GM18520 (cell line): ENCODE data around the gene ANGEL1.

Experiments
- ATAC-seq: cut with Tn5 transposase; IDR thresholded peaks from one replicate; pipeline ENCODE4 v1.9.1; 2021; ENCODE audit not compliant: unreplicated experiment

ANGEL1 gene

GRCh38 chr14:76826122-76826521 lies 13.4 kb upstream of the ANGEL1 start, which contains the start of gene LRRC74A:
Gene LRRC74A (plus strand): TSS chr14:76826408. CDS start chr14:76826698, 290 bp downstream.
- ATAC-seq: no peak

- ATAC-seq: no peak
Observed at GRCh38 chr14:76820700-76821099, 8.0 kb upstream of the ANGEL1 start.

GRCh38 chr14:76814726-76815645 lies 2.3 kb upstream of the ANGEL1 start:
- ATAC-seq: no peak

GRCh38 chr14:76812093-76812421 lies 625 bp downstream of the ANGEL1 start:
- no peak for ATAC-seq

GRCh38 chr14:76811561-76811960 lies 1.1 kb downstream of the ANGEL1 start:
- no peak for ATAC-seq

GRCh38 chr14:76810953-76811400 lies 1.7 kb downstream of the ANGEL1 start:
- no peak for ATAC-seq

- ATAC-seq: no peak
Observed at GRCh38 chr14:76810525-76810924, 2.2 kb downstream of the ANGEL1 start.

GRCh38 chr14:76808990-76809389 lies 3.7 kb downstream of the ANGEL1 start:
- ATAC-seq: no peak

GRCh38 chr14:76808011-76808410 lies 4.7 kb downstream of the ANGEL1 start:
- no peak for ATAC-seq

- ATAC-seq: no peak
Observed at GRCh38 chr14:76806446-76806845, 6.2 kb downstream of the ANGEL1 start.

GRCh38 chr14:76793956-76794355 lies 18.7 kb downstream of the ANGEL1 start:
- no peak for ATAC-seq

GRCh38 chr14:76793324-76793723 lies 19.4 kb downstream of the ANGEL1 start:
- ATAC-seq: no peak

GRCh38 chr14:76792422-76792821 lies 20.3 kb downstream of the ANGEL1 start:
- ATAC-seq: no peak

- no peak for ATAC-seq
Observed at GRCh38 chr14:76786601-76787000, 26.1 kb downstream of the ANGEL1 start.

- no peak for ATAC-seq
Observed at GRCh38 chr14:76784881-76785280, 27.8 kb downstream of the ANGEL1 start.

GRCh38 chr14:76784266-76784874 lies 28.3 kb downstream of the ANGEL1 start:
- ATAC-seq: no peak

- no peak for ATAC-seq
Observed at GRCh38 chr14:76782885-76783566, 29.7 kb downstream of the ANGEL1 start.

- ATAC-seq: no peak
Observed at GRCh38 chr14:76782115-76782884, 30.4 kb downstream of the ANGEL1 start.

- ATAC-seq: no peak
Observed at GRCh38 chr14:76781648-76782051, 31.0 kb downstream of the ANGEL1 start.

GRCh38 chr14:76780875-76781647 lies 31.6 kb downstream of the ANGEL1 start:
- ATAC-seq: no peak
